ENCODE results near the gene ATP7B. TPM values are rescaled to one million over a fixed set of nuclear protein-coding genes. Genes with fewer than 3 reads are reported as not detected.

The ATP7B gene
- total and polyA plus RNA-seq, 2 donors (not counting 3 experiments of a cell fraction or from before 2014, with no cell fraction given) = 4.2 to 8.0 TPM

GRCh38 chr13:51929699-51930098 lies 81.6 kb downstream of the ATP7B start:
- H3K9me1 ChIP-seq (replicated peaks; ENCODE audit: control insufficient read depth, extremely low read depth, insufficient read depth, low read length) = no peaks in the 10 kb centered on the region
- H3K9ac ChIP-seq (replicated peaks; ENCODE audit: extremely low read depth, insufficient read depth, low read length) = no peak overlapping the region
- no peaks in the 10 kb centered on the region for H3K36me3 ChIP-seq (ENCODE audit: control insufficient read depth in 2 of 2, extremely low read depth in 1 of 2, insufficient read depth in 2 of 2, low read length in 2 of 2)
- no peaks in the 10 kb centered on the region for H3K4me1 ChIP-seq (ENCODE audit: control insufficient read depth, extremely low read depth, insufficient read depth, low read length)
- no peak overlapping the region for H3K27ac ChIP-seq (ENCODE audit: insufficient read depth, low read depth, low read length)
- no TSS peak for BruUV-seq (replicated peaks)
- intact Hi-C loops (cut with micrococcal nuclease) = no loop called here
- dilution Hi-C loops (cut with MboI; ENCODE audit: extremely low pct_ligation_motif_present, low sequenced_read_pairs) = no loop called here
- no peak overlapping the region for H3K4me3 ChIP-seq (replicated peaks in 1 of 3; ENCODE audit: insufficient read depth in 1 of 3, low read depth in 1 of 3, low read length in 3 of 3)
- H3K27me3 ChIP-seq (ENCODE audit: control insufficient read depth in 2 of 2, insufficient read depth in 2 of 2, low read length in 2 of 2) = no peaks in the 10 kb centered on the region
- DNase-seq (ENCODE audit: low read depth, low spot score) = no peak
- POLR2A ChIA-PET = no interaction called here
- TF ChIP-seq POLR2AphosphoS5 (IDR thresholded peaks at IDR 0.05; ENCODE audit: insufficient read depth, low read depth, low read length) (no peak), FOS (IDR thresholded peaks at IDR 0.05; ENCODE audit: borderline replicate concordance, insufficient read depth, low read length) (no peak), GATA2 (IDR thresholded peaks at IDR 0.05; ENCODE audit: insufficient read depth, insufficient read length, low read depth, low read length) (no peak), CTCF (IDR thresholded peaks at IDR 0.05; ENCODE audit: extremely low read depth in 1 of 2, insufficient read depth in 1 of 2, low read depth in 1 of 2, low read length in 2 of 2) (no peak), POLR2A (IDR thresholded peaks at IDR 0.05; ENCODE audit: low read depth, low read length) (no peak)
- no peaks in the 10 kb centered on the region for H3K9me3 ChIP-seq (replicated peaks; ENCODE audit: control insufficient read depth, insufficient read depth, low read length)
- CTCF ChIA-PET = interaction anchor here (0.7 kb wide), 1 partner anchor 17 kb away, joined by 3 read pairs; no protein-coding TSS in a partner anchor
- no peak overlapping the region for H2AFZ ChIP-seq (ENCODE audit: low read depth, low read length)
- no peaks in the 10 kb centered on the region for H3K79me2 ChIP-seq (ENCODE audit: control insufficient read depth, insufficient read depth, low read length)
- H4K20me1 ChIP-seq (replicated peaks; ENCODE audit: control insufficient read depth, extremely low read depth, insufficient read depth, low read length) = no peaks in the 10 kb centered on the region
- FAIRE-seq = no peak
- no peak overlapping the region for H3K4me2 ChIP-seq (ENCODE audit: insufficient read depth, low read length)

- TF ChIP-seq MYC (IDR thresholded peaks at IDR 0.05; ENCODE audit: low read depth, low read length) (no peak), EZH2 (IDR thresholded peaks at IDR 0.05; ENCODE audit: borderline replicate concordance, low read depth, low read length, severe bottlenecking) (no peak), CTCF (IDR thresholded peaks at IDR 0.05; ENCODE audit: extremely low read depth in 1 of 2, insufficient read depth in 1 of 2, low read depth in 1 of 2, low read length in 2 of 2) (no peak), POLR2A (IDR thresholded peaks at IDR 0.05; ENCODE audit: low read depth, low read length) (no peak), MAX (IDR thresholded peaks at IDR 0.05; ENCODE audit: insufficient read depth, insufficient read length) (no peak), JUN (IDR thresholded peaks at IDR 0.05; ENCODE audit: borderline replicate concordance, insufficient read depth, insufficient read length, low read depth) (no peak), POLR2AphosphoS5 (IDR thresholded peaks at IDR 0.05; ENCODE audit: insufficient read depth, low read depth, low read length) (no peak), GATA2 (IDR thresholded peaks at IDR 0.05; ENCODE audit: insufficient read depth, insufficient read length, low read depth, low read length) (no peak), FOS (IDR thresholded peaks at IDR 0.05; ENCODE audit: borderline replicate concordance, insufficient read depth, low read length) (no peak)
- CTCF ChIA-PET = no interaction called here
- FAIRE-seq (no peak), DNase-seq (ENCODE audit: low read depth, low spot score) (no peak)
- Histone ChIP-seq H3K9me3 (replicated peaks; ENCODE audit: control insufficient read depth, insufficient read depth, low read length) (no peaks in the 10 kb centered on the region), H4K20me1 (replicated peaks; ENCODE audit: control insufficient read depth, extremely low read depth, insufficient read depth, low read length) (no peaks in the 10 kb centered on the region), H3K4me1 (ENCODE audit: control insufficient read depth, extremely low read depth, insufficient read depth, low read length) (no peaks in the 10 kb centered on the region), H3K9me1 (replicated peaks; ENCODE audit: control insufficient read depth, extremely low read depth, insufficient read depth, low read length) (no peaks in the 10 kb centered on the region), H3K4me3 (replicated peaks in 1 of 3; ENCODE audit: insufficient read depth in 1 of 3, low read depth in 1 of 3, low read length in 3 of 3) (no peak overlapping the region), H3K4me2 (ENCODE audit: insufficient read depth, low read length) (no peak overlapping the region), H3K9ac (replicated peaks; ENCODE audit: extremely low read depth, insufficient read depth, low read length) (no peak overlapping the region), H3K27ac (ENCODE audit: insufficient read depth, low read depth, low read length) (no peak overlapping the region), H3K79me2 (ENCODE audit: control insufficient read depth, insufficient read depth, low read length) (no peaks in the 10 kb centered on the region), H2AFZ (ENCODE audit: low read depth, low read length) (no peak overlapping the region), H3K27me3 (ENCODE audit: control insufficient read depth in 2 of 2, insufficient read depth in 2 of 2, low read length in 2 of 2) (no peaks in the 10 kb centered on the region), H3K36me3 (ENCODE audit: control insufficient read depth in 2 of 2, extremely low read depth in 1 of 2, insufficient read depth in 2 of 2, low read length in 2 of 2) (no peaks in the 10 kb centered on the region)
- dilution Hi-C loops (cut with MboI; ENCODE audit: extremely low pct_ligation_motif_present, low sequenced_read_pairs) = no loop called here
- intact Hi-C loops (cut with micrococcal nuclease) = no loop called here
- BruUV-seq (replicated peaks) = no TSS peak
- POLR2A ChIA-PET = no interaction called here
These were observed 83.0 kb downstream of the ATP7B start for GRCh38 chr13:51928231-51928630.
